ENCODE results near the gene SLC22A23. TPM values are rescaled to one million over a fixed set of nuclear protein-coding genes. Genes with fewer than 3 reads are reported as not detected.

The SLC22A23 gene
- total RNA-seq, 4 donors from 2014 or later: 9.0 to 25.1 (median 13.9) TPM

- TF ChIP-seq CTCF (IDR thresholded peaks at IDR 0.05; ENCODE audit: low read depth): no peak
These were observed 57.8 kb downstream of the SLC22A23 start for GRCh38 chr6:3398755-3399696.

GRCh38 chr6:3398165-3398562 lies 58.7 kb downstream of the SLC22A23 start:
- TF ChIP-seq CTCF (IDR thresholded peaks at IDR 0.05; ENCODE audit: low read depth): no peak

- no peak for TF ChIP-seq CTCF (IDR thresholded peaks at IDR 0.05; ENCODE audit: low read depth)
These were observed 59.4 kb downstream of the SLC22A23 start for GRCh38 chr6:3397229-3398164.

DNA sequence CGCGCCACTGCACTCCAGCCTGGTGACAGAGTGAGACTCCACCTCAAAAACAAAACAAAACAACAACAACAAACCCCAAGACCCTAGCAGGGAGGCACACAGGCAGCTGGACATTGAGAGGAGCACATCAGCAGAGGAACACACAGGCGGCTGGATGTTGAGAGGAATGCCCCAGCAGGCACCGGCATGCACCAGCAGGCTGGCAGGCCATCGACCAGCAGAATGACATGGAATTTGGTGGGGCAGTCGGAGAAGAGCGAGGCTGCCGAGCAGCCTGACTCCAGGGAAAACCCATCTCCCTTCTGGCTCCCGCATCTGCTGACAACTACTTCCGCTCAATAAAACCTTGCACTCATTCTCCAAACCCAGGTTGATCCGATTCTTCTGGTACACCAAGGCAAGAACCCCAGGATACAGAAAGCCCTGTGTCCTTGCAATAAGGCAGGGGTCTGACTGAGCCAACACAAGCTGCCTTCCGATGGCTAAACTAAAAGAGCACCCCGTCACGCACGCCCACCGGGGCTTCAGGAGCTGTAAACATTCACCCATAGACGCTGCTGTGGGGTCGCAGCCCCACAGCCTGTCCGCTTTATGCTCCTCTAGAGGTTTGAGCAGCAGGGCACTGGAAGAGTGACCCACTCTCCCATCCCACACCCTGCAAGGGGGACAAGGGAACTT lies 60.2 kb downstream of the SLC22A23 start:
- TF ChIP-seq CTCF (IDR thresholded peaks at IDR 0.05; ENCODE audit: low read depth): no peak

DNA sequence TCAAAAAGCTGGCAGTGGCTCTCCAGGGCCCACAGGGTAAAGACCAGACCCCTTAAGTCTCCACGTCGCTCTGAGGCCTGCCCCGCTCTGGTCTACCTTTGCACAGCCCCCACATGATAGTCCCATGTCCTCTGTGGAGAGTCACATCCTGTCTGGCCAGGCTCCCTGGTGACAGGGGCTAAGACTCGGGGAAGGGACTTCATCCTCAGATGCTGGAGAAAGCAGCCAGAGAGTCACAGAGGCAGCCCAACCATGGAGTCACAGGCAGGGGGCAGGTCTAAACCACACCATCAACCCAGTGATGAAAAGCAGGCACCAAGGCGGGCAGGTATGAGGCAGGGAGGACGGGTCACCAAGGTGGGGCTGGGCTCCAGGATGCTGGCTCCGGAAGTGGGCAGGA lies 62.2 kb downstream of the SLC22A23 start:
- TF ChIP-seq CTCF (IDR thresholded peaks at IDR 0.05; ENCODE audit: low read depth): no peak

- TF ChIP-seq CTCF (IDR thresholded peaks at IDR 0.05; ENCODE audit: low read depth): no peak
These were observed 63.0 kb downstream of the SLC22A23 start for GRCh38 chr6:3393836-3394202.
